Esophagus squamous epithelium (tissue), 4 donors: ENCODE measurements around the gene STON1.

Experiments
- POLR2A ChIP-seq, 4 donors: fragments of 450-650 bp; IDR thresholded peaks; one replicate each; pipeline ENCODE4 v1.6.1; 2017; ENCODE audit warnings: antibody characterized with exemption in 4 of 4, mild to moderate bottlenecking in 4 of 4, moderate library complexity in 3 of 4
- TF ChIP-seq, protein P1 (sequence below), 6 experiments: fragments of 450-650 bp in 4 of 6; fragments of 200-600 bp in 2 of 6; sonication (generic) in 2 of 6; IDR thresholded peaks; one replicate each; pipeline ENCODE4 v1.5.1; 2016 to 2019; ENCODE audit warnings: antibody characterized with exemption in 6 of 6, mild to moderate bottlenecking in 4 of 6, moderate library complexity in 4 of 6

DNA sequence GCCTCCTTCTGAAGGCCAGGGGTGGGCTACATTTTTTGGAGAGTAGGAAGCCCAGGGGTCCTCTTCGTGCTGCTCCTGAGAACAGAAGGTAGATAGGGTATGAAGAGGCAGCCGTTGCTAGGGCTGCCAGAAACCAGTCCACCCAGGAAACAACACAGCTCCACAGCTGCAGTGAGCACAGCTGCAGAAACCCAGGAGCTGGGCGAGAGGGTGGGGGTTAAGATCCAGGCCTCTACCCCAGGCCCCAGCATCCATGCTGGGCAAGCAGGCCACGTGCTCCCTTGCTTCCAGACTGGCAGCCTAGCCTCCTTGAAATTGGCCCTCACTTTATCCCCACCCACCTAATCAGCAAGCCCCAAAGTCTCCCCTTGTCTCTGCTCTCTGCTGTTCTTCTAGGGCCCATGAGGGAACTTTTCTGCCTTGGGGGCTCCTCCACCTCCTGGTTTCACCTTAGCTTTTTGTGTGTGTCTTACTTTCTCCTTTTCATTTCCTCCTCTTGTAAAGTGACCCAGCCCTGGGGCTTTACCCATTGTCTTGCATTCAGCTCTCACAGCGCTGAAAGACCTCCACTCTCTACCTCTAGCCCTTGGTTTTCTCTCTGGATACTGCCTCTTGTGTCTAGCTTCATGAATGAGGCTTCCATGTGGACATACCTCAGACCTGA is 30.7 kb downstream of the STON1 start:
- TF ChIP-seq POLR2A (IDR thresholded peaks at IDR 0.05): no peak
- TF ChIP-seq, protein P1, sequence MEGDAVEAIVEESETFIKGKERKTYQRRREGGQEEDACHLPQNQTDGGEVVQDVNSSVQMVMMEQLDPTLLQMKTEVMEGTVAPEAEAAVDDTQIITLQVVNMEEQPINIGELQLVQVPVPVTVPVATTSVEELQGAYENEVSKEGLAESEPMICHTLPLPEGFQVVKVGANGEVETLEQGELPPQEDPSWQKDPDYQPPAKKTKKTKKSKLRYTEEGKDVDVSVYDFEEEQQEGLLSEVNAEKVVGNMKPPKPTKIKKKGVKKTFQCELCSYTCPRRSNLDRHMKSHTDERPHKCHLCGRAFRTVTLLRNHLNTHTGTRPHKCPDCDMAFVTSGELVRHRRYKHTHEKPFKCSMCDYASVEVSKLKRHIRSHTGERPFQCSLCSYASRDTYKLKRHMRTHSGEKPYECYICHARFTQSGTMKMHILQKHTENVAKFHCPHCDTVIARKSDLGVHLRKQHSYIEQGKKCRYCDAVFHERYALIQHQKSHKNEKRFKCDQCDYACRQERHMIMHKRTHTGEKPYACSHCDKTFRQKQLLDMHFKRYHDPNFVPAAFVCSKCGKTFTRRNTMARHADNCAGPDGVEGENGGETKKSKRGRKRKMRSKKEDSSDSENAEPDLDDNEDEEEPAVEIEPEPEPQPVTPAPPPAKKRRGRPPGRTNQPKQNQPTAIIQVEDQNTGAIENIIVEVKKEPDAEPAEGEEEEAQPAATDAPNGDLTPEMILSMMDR (IDR thresholded peaks at IDR 0.05): no peak
